H1 (cell line): ENCODE measurements around the gene BIRC2. TPM values are rescaled to one million over a fixed set of nuclear protein-coding genes. Genes with fewer than 3 reads are reported as not detected.

Experiments used
- CTCF ChIA-PET: fragments of 300-600 bp; sonication (Branson Sonifier 250); formaldehyde crosslinking; loops from one replicate; lab custom pipeline; 2021; ENCODE audit not compliant: partially characterized antibody; lab: Charles Lee
- POLR2A ChIA-PET: fragments of 300-600 bp; sonication (Branson Sonifier 250); formaldehyde crosslinking; loops from one replicate; lab custom pipeline; 2021; ENCODE audit warnings: inconsistent platforms; ENCODE audit not compliant: partially characterized antibody; lab: Charles Lee
- DNase-seq, 2 experiments: peaks; one replicate each; pipeline versions ENCODE4 v3.0.0 to v3.0.0-alpha.2; 2010 to 2022; ENCODE audit warnings: low spot score in 2 of 2, low read depth in 1 of 2, mixed read lengths in 1 of 2
- FAIRE-seq: peaks from 2 replicates; lab custom pipeline; 2011; peaks lifted over from hg19 to GRCh38; lab: Jason Lieb, UNC
- H2AFZ ChIP-seq: 2 replicates; pipeline ENCODE4 v1.8.1; 2012; ENCODE audit warnings: low read length, inconsistent platforms
- H2AK5ac ChIP-seq: 2 replicates; pipeline ENCODE4 v1.6.1; 2013; ENCODE audit warnings: low read depth, low read length
- H2BK120ac ChIP-seq: replicated peaks from 2 replicates; pipeline ENCODE3; 2013; ENCODE audit warnings: low read depth, low read length, inconsistent platforms
- H2BK12ac ChIP-seq: 2 replicates; pipeline ENCODE4 v1.6.1; 2013; ENCODE audit warnings: low read depth, low read length
- H2BK15ac ChIP-seq: 2 replicates; pipeline ENCODE4 v1.6.1; 2013; ENCODE audit warnings: low read length
- H2BK20ac ChIP-seq: 2 replicates; pipeline ENCODE4 v1.6.1; 2013; ENCODE audit warnings: low read length
- H2BK5ac ChIP-seq: 2 replicates; pipeline ENCODE4 v1.6.1; 2013; ENCODE audit warnings: low read depth, low read length
- H3K14ac ChIP-seq: 2 replicates; pipeline ENCODE4 v1.6.1; 2013; ENCODE audit warnings: inconsistent platforms; ENCODE audit not compliant: insufficient read length
- H3K18ac ChIP-seq: 2 replicates; pipeline ENCODE4 v1.6.1; 2013; ENCODE audit warnings: low read length; ENCODE audit errors: extremely low read depth
- H3K23ac ChIP-seq: 2 replicates; pipeline ENCODE4 v1.6.1; 2013; ENCODE audit warnings: inconsistent platforms; ENCODE audit not compliant: insufficient read length
- H3K23me2 ChIP-seq: 2 replicates; pipeline ENCODE4 v1.6.1; 2013; ENCODE audit warnings: low read depth, low read length
- H3K27ac ChIP-seq: 2 replicates; pipeline ENCODE4 v1.6.1; 2011; ENCODE audit warnings: low read depth, low read length, inconsistent platforms
- H3K27me3 ChIP-seq, 4 experiments: replicated peaks in 1 of 4; 1 replicate in 1 of 4; 2 replicates in 3 of 4; pipeline versions ENCODE4 v1.6.1 to v1.8.1; 2011 to 2013; ENCODE audit warnings: low read length in 3 of 4, mild to moderate bottlenecking in 3 of 4, inconsistent platforms in 2 of 4, mixed read lengths in 2 of 4, moderate library complexity in 1 of 4; ENCODE audit not compliant: control insufficient read depth in 3 of 4, insufficient read depth in 3 of 4; ENCODE audit errors: extremely low read depth in 1 of 4
- H3K36me3 ChIP-seq, 4 experiments: 2 replicates each; pipeline versions ENCODE4 v1.6.1 to v1.8.1; 2011 to 2013; ENCODE audit warnings: mild to moderate bottlenecking in 4 of 4, low read length in 3 of 4, moderate library complexity in 2 of 4, control low read depth in 1 of 4, inconsistent platforms in 1 of 4; ENCODE audit not compliant: insufficient read depth in 4 of 4, control insufficient read depth in 2 of 4
- H3K4ac ChIP-seq: replicated peaks from 2 replicates; pipeline ENCODE3; 2013; ENCODE audit warnings: low read length, low read depth, mixed read lengths, inconsistent platforms; ENCODE audit not compliant: insufficient read length
- H3K4me1 ChIP-seq, 4 experiments: replicated peaks in 1 of 4; 1 replicate in 1 of 4; 2 replicates in 3 of 4; pipeline versions ENCODE4 v1.6.1 to v1.8.1; 2011 to 2013; ENCODE audit warnings: low read length in 3 of 4, inconsistent platforms in 2 of 4, mixed read lengths in 1 of 4; ENCODE audit not compliant: insufficient read depth in 4 of 4, control insufficient read depth in 3 of 4
- H3K4me2 ChIP-seq, 2 experiments: 2 replicates each; pipeline versions ENCODE4 v1.6.1 to v1.8.1; 2011 to 2013; ENCODE audit warnings: low read depth in 2 of 2, low read length in 2 of 2, control low read depth in 1 of 2, inconsistent platforms in 1 of 2, mild to moderate bottlenecking in 1 of 2; ENCODE audit not compliant: insufficient read depth in 1 of 2
- H3K4me3 ChIP-seq, 4 experiments: fragments of 200-600, 300-600 bp in 1 of 4; sonication (generic), shearing (Covaris generic), sonication (Bioruptor Twin) in 1 of 4; 2 replicates each; pipeline versions ENCODE4 v1.5.1 to v1.8.1; 2011 to 2016; ENCODE audit warnings: low read length in 4 of 4, low read depth in 3 of 4, control low read depth in 2 of 4, inconsistent platforms in 2 of 4, mild to moderate bottlenecking in 2 of 4, mixed read lengths in 1 of 4, moderate library complexity in 1 of 4; ENCODE audit not compliant: insufficient read depth in 2 of 4; ENCODE audit errors: extremely low read depth in 1 of 4
- H3K56ac ChIP-seq: replicated peaks from 2 replicates; pipeline ENCODE3; 2013; ENCODE audit warnings: low read depth, mild to moderate bottlenecking, mixed read lengths, low read length, inconsistent platforms; ENCODE audit not compliant: insufficient read length
- H3K79me1 ChIP-seq: 2 replicates; pipeline ENCODE4 v1.6.1; 2013; ENCODE audit warnings: low read depth, low read length, control low read depth
- H3K79me2 ChIP-seq, 2 experiments: 2 replicates each; pipeline versions ENCODE4 v1.6.1 to v1.8.1; 2012 to 2013; ENCODE audit warnings: low read length in 2 of 2, mild to moderate bottlenecking in 2 of 2, inconsistent platforms in 1 of 2; ENCODE audit not compliant: insufficient read depth in 2 of 2, control insufficient read depth in 1 of 2
- H3K9ac ChIP-seq, 4 experiments: replicated peaks in 1 of 4; 1 replicate in 1 of 4; 2 replicates in 3 of 4; pipeline versions ENCODE4 v1.6.1 to v1.8.1; 2011 to 2013; ENCODE audit warnings: low read depth in 3 of 4, low read length in 3 of 4, control low read depth in 2 of 4, mild to moderate bottlenecking in 2 of 4, moderate library complexity in 2 of 4, inconsistent platforms in 1 of 4; ENCODE audit errors: extremely low read depth in 1 of 4
- H3K9me3 ChIP-seq, 2 experiments: 2 replicates each; pipeline versions ENCODE4 v1.6.1 to v1.8.1; 2012 to 2013; ENCODE audit warnings: mild to moderate bottlenecking in 2 of 2, moderate library complexity in 2 of 2, control low read depth in 1 of 2, inconsistent platforms in 1 of 2, low read depth in 1 of 2, low read length in 1 of 2, mixed read lengths in 1 of 2; ENCODE audit not compliant: insufficient read depth in 2 of 2
- H4K20me1 ChIP-seq, 2 experiments: replicated peaks in 1 of 2; 2 replicates each; pipeline versions ENCODE3 to v1.8.1; 2011 to 2013; ENCODE audit warnings: inconsistent platforms in 2 of 2, low read length in 2 of 2, mild to moderate bottlenecking in 1 of 2; ENCODE audit not compliant: insufficient read depth in 2 of 2, control insufficient read depth in 1 of 2
- H4K5ac ChIP-seq: 2 replicates; pipeline ENCODE4 v1.6.1; 2013; ENCODE audit warnings: low read length, low read depth, mixed read lengths, inconsistent platforms; ENCODE audit not compliant: insufficient read length
- H4K8ac ChIP-seq: 2 replicates; pipeline ENCODE4 v1.8.0; 2013; ENCODE audit warnings: mild to moderate bottlenecking, moderate library complexity, low read length, inconsistent platforms; ENCODE audit not compliant: insufficient read depth; ENCODE audit errors: extremely low read depth
- H4K91ac ChIP-seq: replicated peaks from 2 replicates; pipeline ENCODE3; 2013; ENCODE audit warnings: low read length, mixed read lengths, inconsistent platforms; ENCODE audit not compliant: insufficient read length
- BRCA1 ChIP-seq: IDR thresholded peaks from 2 replicates; pipeline ENCODE4 v1.6.1; 2012; ENCODE audit warnings: low read depth, low read length, improper control_type of control experiment
- CEBPB ChIP-seq: IDR thresholded peaks from 2 replicates; pipeline ENCODE4 v1.6.1; 2012; ENCODE audit warnings: low read depth, low read length
- GABPA ChIP-seq: IDR thresholded peaks from 2 replicates; pipeline ENCODE4 v1.6.1; 2011; ENCODE audit warnings: mild to moderate bottlenecking, low read length, moderate library complexity, borderline replicate concordance; ENCODE audit not compliant: insufficient read depth
- JUN ChIP-seq: IDR thresholded peaks from 2 replicates; pipeline ENCODE4 v1.6.1; 2011; ENCODE audit warnings: low read depth, mild to moderate bottlenecking, improper control_type of control experiment, low read length
- MAX ChIP-seq: IDR thresholded peaks from 2 replicates; pipeline ENCODE4 v1.6.1; 2012; ENCODE audit warnings: inconsistent platforms
- NRF1 ChIP-seq: IDR thresholded peaks from 2 replicates; pipeline ENCODE4 v1.6.1; 2011; ENCODE audit warnings: mild to moderate bottlenecking, low read depth, low read length, improper control_type of control experiment
- SIX5 ChIP-seq: IDR thresholded peaks from 2 replicates; pipeline ENCODE4 v1.6.1; 2011; ENCODE audit warnings: mild to moderate bottlenecking, low read depth, low read length
- SRF ChIP-seq: IDR thresholded peaks from 2 replicates; pipeline ENCODE4 v1.6.1; 2011; ENCODE audit warnings: mild to moderate bottlenecking, low read depth, low read length, moderate library complexity
- TCF12 ChIP-seq: IDR thresholded peaks from 2 replicates; pipeline ENCODE4 v1.6.1; 2011; ENCODE audit warnings: low read depth, mild to moderate bottlenecking, low read length
- ZNF274 ChIP-seq: IDR thresholded peaks from 2 replicates; pipeline ENCODE4 v1.7.0; 2012; ENCODE audit warnings: low read length, borderline replicate concordance; ENCODE audit errors: extremely low read depth
- WGBS, 2 experiments: shearing (Covaris generic) in 1 of 2; methylation state at CpG; one replicate each; pipeline versions ENCODE4 v1.1.6 to v1.1.7; 2013 to 2015; ENCODE audit warnings: low lambda C conversion rate in 2 of 2, mixed read lengths in 2 of 2, inconsistent platforms in 1 of 2, low coverage in 1 of 2, missing lambda C conversion rate in 1 of 2; ENCODE audit not compliant: insufficient replicate concordance in 2 of 2, insufficient coverage in 1 of 2, insufficient read length in 1 of 2; ENCODE audit errors: extremely low coverage in 1 of 2, missing lambda C conversion rate in 1 of 2; 5-methylcytosine and 5-hydroxymethylcytosine counted together
- polyA plus RNA-seq, 7 experiments: library from polyadenylated mRNA; depleted of rRNA in 3 of 7; stranded (reverse) in 5 of 7; unstranded in 2 of 7; fragments of >200 nt in 5 of 7; fragments of 200-250 nt in 2 of 7; gene quantifications; 1 replicate in 5 of 7; 2 replicates in 1 of 7; 4 replicates in 1 of 7; pipeline versions ENCODE4 v1.2.1 to v1.2.3, GENCODE V29; 2011 to 2013; ENCODE audit warnings: missing spikeins in 2 of 7, mixed read lengths in 2 of 7
- total RNA-seq: library from RNA; stranded (reverse); fragmentation: NEBNext Ultra II Directional; extraction: Animal tissue kit (Norgen Biotek cat#: 25700); gene quantifications from 2 replicates; pipeline ENCODE4 v1.2.1, GENCODE V29; 2021
- TF ChIP-seq, protein P1 (sequence below): IDR thresholded peaks from 2 replicates; pipeline ENCODE4 v1.6.1; 2011; ENCODE audit warnings: low read length, improper control_type of control experiment

BIRC2 gene
- total and polyA plus RNA-seq, 2 of the 8 experiments (the other 6 are each of a cell fraction or from before 2014, with no cell fraction given) = 18.4 to 24.7 TPM

- ChIA-PET POLR2A (no interaction called here), CTCF (interaction anchor here (1.0 to 1.6 kb wide), 5 partner anchors 10 to 111 kb away, joined by 3 to 6 read pairs (median 5); no protein-coding TSS in a partner anchor)
- no peaks in the 10 kb centered on the region for H3K4me1 ChIP-seq
- FAIRE-seq (no peak), DNase-seq (no peak)
- H3K56ac ChIP-seq = no peak overlapping the region
- no peak overlapping the region for H2BK20ac ChIP-seq
- no peak overlapping the region for H4K5ac ChIP-seq
- H3K27ac ChIP-seq = no peak overlapping the region
- no peaks in the 10 kb centered on the region for H4K20me1 ChIP-seq
- WGBS, 2 experiments = 88% methylated on average over 5 of the region's 5 CpGs; no CpG with 5 or more reads in 1 of the 2 experiments
- no peaks in the 10 kb centered on the region for H3K9me3 ChIP-seq
- H2AFZ ChIP-seq = no peak overlapping the region
- H2BK120ac ChIP-seq = no peak overlapping the region
- no peaks in the 10 kb centered on the region for H3K79me2 ChIP-seq
- no peaks in the 10 kb centered on the region for H3K23me2 ChIP-seq
- no peaks in the 10 kb centered on the region for H3K79me1 ChIP-seq
- H2BK5ac ChIP-seq = no peak overlapping the region
- peaks cover 0 to 4% (median 0%) of the 10 kb centered on the region in 4 experiments; a peak in 3 of 8 replicates for H3K36me3 ChIP-seq
- H2BK12ac ChIP-seq = no peak overlapping the region
- no peak overlapping the region for H3K4me3 ChIP-seq
- H2AK5ac ChIP-seq = no peak overlapping the region
- no peak overlapping the region for H3K4me2 ChIP-seq
- no peak overlapping the region for H4K8ac ChIP-seq
- H4K91ac ChIP-seq = no peak overlapping the region
- H3K4ac ChIP-seq = no peak overlapping the region
- no peak overlapping the region for H3K18ac ChIP-seq
- H2BK15ac ChIP-seq = no peak overlapping the region
- H3K23ac ChIP-seq = no peak overlapping the region
- H3K14ac ChIP-seq = no peak overlapping the region
- H3K27me3 ChIP-seq = no peaks in the 10 kb centered on the region
- H3K9ac ChIP-seq = no peak overlapping the region
- TF ChIP-seq, protein P1, sequence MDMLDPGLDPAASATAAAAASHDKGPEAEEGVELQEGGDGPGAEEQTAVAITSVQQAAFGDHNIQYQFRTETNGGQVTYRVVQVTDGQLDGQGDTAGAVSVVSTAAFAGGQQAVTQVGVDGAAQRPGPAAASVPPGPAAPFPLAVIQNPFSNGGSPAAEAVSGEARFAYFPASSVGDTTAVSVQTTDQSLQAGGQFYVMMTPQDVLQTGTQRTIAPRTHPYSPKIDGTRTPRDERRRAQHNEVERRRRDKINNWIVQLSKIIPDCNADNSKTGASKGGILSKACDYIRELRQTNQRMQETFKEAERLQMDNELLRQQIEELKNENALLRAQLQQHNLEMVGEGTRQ = no peak
- TF ChIP-seq NRF1 (no peak), CEBPB (no peak), SRF (no peak), BRCA1 (no peak), GABPA (no peak), SIX5 (no peak), ZNF274 (no peak), TCF12 (no peak), MAX (no peak), JUN (no peak)
Observed at GRCh38 chr11:102385085-102386007, 38.3 kb downstream of the BIRC2 start.
